Activated CD4-positive, alpha-beta memory T cell treated with anti-CD3 and anti-CD28 coated beads for 36 hours (primary cell): ENCODE measurements around the gene ADARB2. TPM values are rescaled to one million over a fixed set of nuclear protein-coding genes. Genes with fewer than 3 reads are reported as not detected.

Source experiments
- CTCF ChIA-PET: fragments of 350-600 bp; sonication (Branson Sonifier 250); formaldehyde crosslinking; loops from one replicate; lab custom pipeline; 2021; ENCODE audit warnings: antibody characterized with exemption, inconsistent platforms; lab: Charles Lee
- POLR2A ChIA-PET: fragments of 350-600 bp; sonication (Branson Sonifier 250); formaldehyde crosslinking; loops from one replicate; lab custom pipeline; 2021; ENCODE audit warnings: antibody characterized with exemption; lab: Charles Lee
- DNase-seq: peaks from one replicate; pipeline ENCODE4 v3.0.0-alpha.2; 2020
- H3K27ac Mint-ChIP-seq: one replicate; pipeline ENCODE4 v1.8.0; 2021; ENCODE audit warnings: mixed read lengths
- H3K27me3 Mint-ChIP-seq: one replicate; pipeline ENCODE4 v1.8.0; 2021; ENCODE audit warnings: mixed read lengths
- H3K36me3 Mint-ChIP-seq: one replicate; pipeline ENCODE4 v1.8.0; 2021; ENCODE audit warnings: mixed read lengths
- H3K4me1 Mint-ChIP-seq: one replicate; pipeline ENCODE4 v1.8.0; 2021; ENCODE audit warnings: low read depth, mixed read lengths
- H3K4me3 Mint-ChIP-seq: one replicate; pipeline ENCODE4 v1.8.0; 2021; ENCODE audit warnings: mild to moderate bottlenecking, mixed read lengths
- H3K9me3 Mint-ChIP-seq: one replicate; pipeline ENCODE4 v1.8.0; 2021; ENCODE audit warnings: mixed read lengths
- intact Hi-C: fragments of 100-400 bp; cut with micrococcal nuclease; formaldehyde crosslinking; loops from one replicate; pipeline ENCODE4 v1.15.1; 2023
- total RNA-seq, 2 experiments: library from RNA; stranded (reverse); gene quantifications; one replicate each; pipeline ENCODE4 v1.2.3, GENCODE V29; 2021

Gene ADARB2
- total RNA-seq, 2 experiments from 2014 or later, result 2.2 TPM

DNA sequence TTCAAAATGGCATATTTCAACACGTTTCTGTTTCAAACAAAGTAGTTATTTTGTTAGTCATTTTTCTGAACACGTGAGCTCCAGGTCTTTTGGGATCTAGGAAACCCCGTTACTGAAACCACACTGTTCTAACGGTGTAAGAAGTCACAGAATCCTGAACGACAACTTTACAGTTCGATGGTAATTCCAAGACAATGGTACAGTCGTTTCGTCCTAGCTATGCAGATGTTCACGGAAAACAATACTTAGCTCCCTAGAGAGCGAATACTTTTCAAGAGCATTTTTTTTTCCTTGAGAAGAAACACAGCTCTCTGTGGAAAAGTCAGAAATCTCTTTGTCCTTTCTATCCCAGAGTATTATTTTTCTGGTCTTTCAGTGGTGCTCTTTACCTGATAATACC is 254.1 kb downstream of the ADARB2 start:
- DNase-seq, result no peak
- Mint-ChIP-seq H3K9me3 (no peaks in the 10 kb centered on the region), H3K27ac (no peak overlapping the region), H3K27me3 (peaks cover 2% of the 10 kb centered on the region), H3K4me1 (no peaks in the 10 kb centered on the region), H3K4me3 (no peak overlapping the region), H3K36me3 (no peaks in the 10 kb centered on the region)
- intact Hi-C loops, result no loop called here
- ChIA-PET POLR2A (no interaction called here), CTCF (interaction anchor here (0.7 kb wide), 1 partner anchor 74 kb away, joined by 4 read pairs; no protein-coding TSS in a partner anchor)

GRCh38 chr10:1477578-1477977 is 259.7 kb downstream of the ADARB2 start:
- Mint-ChIP-seq H3K4me3 (no peak overlapping the region), H3K36me3 (no peaks in the 10 kb centered on the region), H3K4me1 (no peaks in the 10 kb centered on the region), H3K9me3 (no peaks in the 10 kb centered on the region), H3K27me3 (peaks cover 5% of the 10 kb centered on the region), H3K27ac (no peak overlapping the region)
- POLR2A ChIA-PET, result no interaction called here
- no peak for DNase-seq
- intact Hi-C loops, result no loop called here
- CTCF ChIA-PET, result no interaction called here

GRCh38 chr10:1476455-1476803 is 260.9 kb downstream of the ADARB2 start:
- H3K27me3 Mint-ChIP-seq, result peaks cover 7% of the 10 kb centered on the region
- intact Hi-C loops, result no loop called here
- no peaks in the 10 kb centered on the region for H3K36me3 Mint-ChIP-seq
- H3K4me3 Mint-ChIP-seq, result no peak overlapping the region
- no peaks in the 10 kb centered on the region for H3K9me3 Mint-ChIP-seq
- CTCF ChIA-PET, result no interaction called here
- POLR2A ChIA-PET, result no interaction called here
- no peak overlapping the region for H3K27ac Mint-ChIP-seq
- DNase-seq, result no peak
- no peaks in the 10 kb centered on the region for H3K4me1 Mint-ChIP-seq

GRCh38 chr10:1475771-1476454 is 261.4 kb downstream of the ADARB2 start:
- no peak for DNase-seq
- CTCF ChIA-PET, result no interaction called here
- Mint-ChIP-seq H3K4me3 (no peak overlapping the region), H3K27ac (no peak overlapping the region), H3K36me3 (no peaks in the 10 kb centered on the region), H3K4me1 (no peaks in the 10 kb centered on the region), H3K9me3 (no peaks in the 10 kb centered on the region), H3K27me3 (peaks cover 7% of the 10 kb centered on the region)
- intact Hi-C loops, result no loop called here
- POLR2A ChIA-PET, result no interaction called here

GRCh38 chr10:1475098-1475591 is 262.2 kb downstream of the ADARB2 start:
- intact Hi-C loops, result no loop called here
- H3K4me1 Mint-ChIP-seq, result no peaks in the 10 kb centered on the region
- DNase-seq, result no peak
- POLR2A ChIA-PET, result no interaction called here
- H3K4me3 Mint-ChIP-seq, result no peak overlapping the region
- no peaks in the 10 kb centered on the region for H3K36me3 Mint-ChIP-seq
- CTCF ChIA-PET, result no interaction called here
- H3K9me3 Mint-ChIP-seq, result no peaks in the 10 kb centered on the region
- H3K27ac Mint-ChIP-seq, result no peak overlapping the region
- peaks cover 7% of the 10 kb centered on the region for H3K27me3 Mint-ChIP-seq

GRCh38 chr10:1474376-1475097 is 262.8 kb downstream of the ADARB2 start:
- POLR2A ChIA-PET, result no interaction called here
- CTCF ChIA-PET, result no interaction called here
- no peaks in the 10 kb centered on the region for H3K36me3 Mint-ChIP-seq

DNA sequence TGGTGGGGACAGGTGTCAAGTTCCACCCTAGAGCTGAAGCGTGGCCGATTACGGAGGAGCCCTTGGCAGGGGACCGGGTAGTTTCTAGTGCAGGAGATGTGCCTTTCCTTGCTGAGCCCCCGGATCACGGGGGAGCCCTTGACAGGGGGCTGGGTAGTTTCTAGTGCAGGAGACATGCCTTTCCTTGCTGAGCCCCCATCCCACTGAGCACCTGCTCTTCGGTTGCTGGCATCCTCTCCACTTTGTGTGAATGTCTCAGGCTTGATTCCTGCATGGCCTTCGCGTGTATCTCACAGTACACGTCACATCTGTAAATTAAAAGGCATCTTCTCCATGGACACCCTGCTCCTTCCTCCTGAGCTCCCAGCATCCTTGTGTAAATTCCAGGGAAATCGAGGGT is 263.5 kb downstream of the ADARB2 start:
- H3K9me3 Mint-ChIP-seq, result no peaks in the 10 kb centered on the region
- H3K4me3 Mint-ChIP-seq, result no peak overlapping the region
- H3K27me3 Mint-ChIP-seq, result peaks cover 7% of the 10 kb centered on the region
- DNase-seq, result no peak
- no peak overlapping the region for H3K27ac Mint-ChIP-seq
- CTCF ChIA-PET, result no interaction called here
- no peaks in the 10 kb centered on the region for H3K4me1 Mint-ChIP-seq
- no peaks in the 10 kb centered on the region for H3K36me3 Mint-ChIP-seq
- POLR2A ChIA-PET, result no interaction called here
- intact Hi-C loops, result no loop called here

More at GRCh38 chr10:1474376-1475097, 262.8 kb downstream of the ADARB2 start:
- no peak for DNase-seq
- Mint-ChIP-seq H3K9me3 (no peaks in the 10 kb centered on the region), H3K27ac (no peak overlapping the region), H3K27me3 (peaks cover 7% of the 10 kb centered on the region), H3K4me1 (no peaks in the 10 kb centered on the region), H3K4me3 (no peak overlapping the region)
- intact Hi-C loops, result no loop called here

GRCh38 chr10:1472178-1472958 is 265.0 kb downstream of the ADARB2 start:
- ChIA-PET POLR2A (no interaction called here), CTCF (no interaction called here)
- no peak for DNase-seq
- no peak overlapping the region for H3K27ac Mint-ChIP-seq
- peaks cover 5% of the 10 kb centered on the region for H3K27me3 Mint-ChIP-seq
- H3K4me1 Mint-ChIP-seq, result no peaks in the 10 kb centered on the region
- no peak overlapping the region for H3K4me3 Mint-ChIP-seq
- H3K9me3 Mint-ChIP-seq, result no peaks in the 10 kb centered on the region
- H3K36me3 Mint-ChIP-seq, result no peaks in the 10 kb centered on the region
- intact Hi-C loops, result no loop called here

GRCh38 chr10:1468811-1469210 is 268.5 kb downstream of the ADARB2 start:
- no peaks in the 10 kb centered on the region for H3K36me3 Mint-ChIP-seq
- H3K4me3 Mint-ChIP-seq, result no peak overlapping the region
- intact Hi-C loops, result no loop called here
- ChIA-PET CTCF (no interaction called here), POLR2A (no interaction called here)
- H3K9me3 Mint-ChIP-seq, result no peaks in the 10 kb centered on the region
- H3K27me3 Mint-ChIP-seq, result peaks cover 2% of the 10 kb centered on the region
- no peak overlapping the region for H3K27ac Mint-ChIP-seq
- no peak for DNase-seq
- no peaks in the 10 kb centered on the region for H3K4me1 Mint-ChIP-seq

GRCh38 chr10:1467334-1468076 is 269.8 kb downstream of the ADARB2 start:
- Mint-ChIP-seq H3K4me1 (no peaks in the 10 kb centered on the region), H3K27me3 (peaks cover 8% of the 10 kb centered on the region), H3K36me3 (no peaks in the 10 kb centered on the region), H3K4me3 (no peak overlapping the region), H3K9me3 (no peaks in the 10 kb centered on the region), H3K27ac (no peak overlapping the region)
- intact Hi-C loops, result no loop called here
- ChIA-PET CTCF (no interaction called here), POLR2A (no interaction called here)
- no peak for DNase-seq

- Mint-ChIP-seq H3K4me1 (no peaks in the 10 kb centered on the region), H3K27me3 (peaks cover 8% of the 10 kb centered on the region), H3K9me3 (no peaks in the 10 kb centered on the region), H3K27ac (no peak overlapping the region), H3K36me3 (no peaks in the 10 kb centered on the region), H3K4me3 (no peak overlapping the region)
- ChIA-PET POLR2A (no interaction called here), CTCF (no interaction called here)
- intact Hi-C loops, result no loop called here
- DNase-seq, result no peak
Measured at GRCh38 chr10:1465993-1466764, 271.1 kb downstream of the ADARB2 start.
